Activated CD4-positive, CD25-positive, alpha-beta regulatory T cell (primary cell): Measurements from ENCODE around the gene EXOSC1.
"Not testable (repeated sequence)": the region's sequence is repeated elsewhere in the genome, so short reads cannot be mapped to it uniquely, and the experiment has no call there.

Experiments used
- DNase-seq, 4 experiments: peaks; one replicate each; lab custom pipeline; 2025; lab: John Stamatoyannopoulos, UW

EXOSC1 gene

DNA sequence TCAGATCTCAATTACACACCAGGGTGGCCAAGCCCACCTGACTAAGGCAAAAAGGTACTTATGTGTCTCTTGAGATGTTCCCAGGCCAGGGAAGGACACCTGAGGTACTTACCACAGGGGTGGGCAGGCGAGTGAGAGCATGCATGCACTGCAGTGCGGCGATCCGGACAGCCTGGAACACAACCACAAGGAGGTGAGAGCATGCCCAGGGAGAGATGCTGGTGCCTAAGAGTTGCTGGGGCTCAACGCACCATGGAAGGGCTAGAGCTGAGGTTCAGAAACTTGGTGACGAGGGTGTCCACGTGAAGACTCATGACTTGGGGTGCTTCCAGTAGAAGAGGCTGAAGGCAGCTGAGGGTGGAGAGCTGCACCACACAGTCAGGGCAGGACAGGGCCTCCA is 13.3 kb upstream of the EXOSC1 start:
- DNase-seq = no peak

DNA sequence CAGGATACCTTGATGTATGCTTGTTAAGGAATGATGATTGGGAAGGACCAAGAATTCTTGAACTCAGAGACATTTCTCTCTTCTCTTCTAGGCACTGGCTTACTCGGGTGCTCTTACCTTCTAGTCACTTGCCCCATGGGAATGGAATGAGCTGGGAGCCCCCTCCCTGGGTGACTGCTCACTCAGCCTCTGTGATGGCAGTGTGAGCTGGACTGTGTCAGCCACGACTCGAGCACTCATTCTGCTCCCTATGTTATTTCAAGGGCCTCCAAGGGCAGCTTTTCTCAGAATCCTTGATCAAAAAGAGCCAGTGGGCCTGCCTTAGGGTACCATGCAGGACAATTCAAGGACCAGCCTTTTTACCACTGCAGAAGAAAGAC is 10.9 kb upstream of the EXOSC1 start:
- DNase-seq = no peak

- DNase-seq = no peak
These were observed 10.4 kb upstream of the EXOSC1 start for GRCh38 chr10:97456034-97456685.

- no peak for DNase-seq
These were observed 8.7 kb upstream of the EXOSC1 start for GRCh38 chr10:97454330-97455036.

- DNase-seq = no peak
These were observed 6.5 kb upstream of the EXOSC1 start for GRCh38 chr10:97452352-97452751.

DNA sequence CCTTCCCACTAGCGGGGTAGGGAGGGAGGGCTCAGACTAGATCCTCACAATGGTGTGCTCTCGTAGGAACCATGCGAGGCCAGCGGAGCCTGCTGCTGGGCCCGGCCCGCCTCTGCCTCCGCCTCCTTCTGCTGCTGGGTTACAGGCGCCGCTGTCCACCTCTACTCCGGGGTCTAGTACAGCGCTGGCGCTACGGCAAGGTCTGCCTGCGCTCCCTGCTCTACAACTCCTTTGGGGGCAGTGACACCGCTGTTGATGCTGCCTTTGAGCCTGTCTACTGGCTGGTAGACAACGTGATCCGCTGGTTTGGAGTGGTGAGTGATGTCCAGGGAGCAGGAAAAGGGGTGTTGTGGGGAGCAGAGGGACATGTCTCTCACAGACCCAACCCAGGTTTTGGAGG is 5.8 kb upstream of the EXOSC1 start:
- no peak for DNase-seq

- DNase-seq = no peak
These were observed 5.0 kb upstream of the EXOSC1 start for GRCh38 chr10:97450828-97451227.

DNA sequence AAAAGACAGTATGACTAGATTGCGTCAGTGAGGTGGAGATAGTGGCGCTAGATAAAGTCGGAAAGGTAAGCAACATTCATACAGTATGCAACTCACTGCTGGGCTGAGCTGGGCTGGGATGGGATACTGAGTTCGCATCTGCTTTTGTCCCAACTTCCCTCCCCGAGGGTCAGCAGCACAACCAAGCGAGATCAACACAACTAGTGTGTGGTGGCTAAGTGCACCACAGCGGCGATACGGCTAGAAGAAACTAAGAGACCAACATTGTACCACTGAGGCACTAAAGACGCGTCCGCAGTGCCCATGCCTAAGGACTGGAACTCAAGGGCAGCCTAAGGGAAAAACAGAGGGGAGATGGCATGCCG is 467 bp downstream of the EXOSC1 start:
- DNase-seq = no peak

DNA sequence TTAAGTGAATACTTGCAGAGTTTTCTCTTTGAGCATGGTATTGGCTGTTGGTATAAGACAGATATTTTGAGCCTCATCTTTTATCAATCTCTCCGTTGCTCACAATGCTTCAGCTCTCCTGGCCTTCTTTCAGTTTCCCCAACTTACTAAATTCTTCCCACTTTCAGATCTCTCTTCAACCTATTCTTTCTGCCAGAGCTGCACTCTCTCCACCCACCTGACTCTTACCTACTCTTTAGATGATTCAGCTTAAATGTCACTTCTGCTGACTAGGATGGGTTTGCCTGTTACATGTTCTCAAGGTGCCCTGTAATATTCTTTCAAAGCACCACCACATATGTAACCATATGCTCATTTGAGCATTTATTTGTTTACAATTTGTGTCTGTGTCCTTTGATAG is 1.6 kb downstream of the EXOSC1 start:
- DNase-seq = no peak

DNA sequence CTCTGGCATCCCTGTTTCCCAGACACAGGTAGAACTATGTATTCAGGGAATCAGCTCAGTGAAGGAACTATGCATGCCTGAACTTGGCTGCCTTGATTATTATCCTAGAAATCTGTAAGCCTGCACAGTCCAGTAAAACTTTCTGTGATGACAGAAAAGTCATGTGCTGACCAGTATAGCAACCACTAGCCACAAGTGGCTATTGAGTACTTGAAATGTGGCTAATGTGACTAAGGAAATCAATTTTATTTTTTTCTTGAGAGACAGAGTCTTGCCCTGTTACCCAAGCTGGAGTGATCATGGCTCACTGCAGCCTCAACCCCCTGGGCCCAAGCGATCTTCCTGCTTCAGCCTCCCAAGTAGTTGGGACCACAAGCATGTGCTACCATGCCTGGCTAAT is 3.5 kb downstream of the EXOSC1 start:
- no peak for DNase-seq

DNA sequence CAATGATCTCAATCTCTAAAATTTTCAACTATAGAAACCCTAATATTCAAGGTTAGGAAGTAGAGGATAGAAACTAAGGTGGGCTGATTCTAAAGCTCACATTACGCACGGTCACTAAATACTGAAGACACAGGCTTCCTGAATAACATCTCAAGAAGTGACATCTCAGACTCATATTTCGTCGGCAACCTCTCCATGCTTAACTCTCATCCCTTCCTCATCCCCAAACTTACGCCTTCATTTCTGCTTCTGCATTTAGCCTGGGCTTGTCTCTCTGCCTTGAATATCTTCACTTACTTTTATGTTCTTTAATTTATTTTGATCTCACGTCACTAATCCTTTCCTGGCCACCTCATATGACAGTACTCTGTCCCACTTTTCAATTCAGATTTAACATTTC is 10.6 kb downstream of the EXOSC1 start:
- DNase-seq = no peak

- DNase-seq = no peak
These were observed 11.2 kb downstream of the EXOSC1 start for GRCh38 chr10:97434557-97434956.

GRCh38 chr10:97434055-97434454 is 11.8 kb downstream of the EXOSC1 start:
- DNase-seq = no peak

DNA sequence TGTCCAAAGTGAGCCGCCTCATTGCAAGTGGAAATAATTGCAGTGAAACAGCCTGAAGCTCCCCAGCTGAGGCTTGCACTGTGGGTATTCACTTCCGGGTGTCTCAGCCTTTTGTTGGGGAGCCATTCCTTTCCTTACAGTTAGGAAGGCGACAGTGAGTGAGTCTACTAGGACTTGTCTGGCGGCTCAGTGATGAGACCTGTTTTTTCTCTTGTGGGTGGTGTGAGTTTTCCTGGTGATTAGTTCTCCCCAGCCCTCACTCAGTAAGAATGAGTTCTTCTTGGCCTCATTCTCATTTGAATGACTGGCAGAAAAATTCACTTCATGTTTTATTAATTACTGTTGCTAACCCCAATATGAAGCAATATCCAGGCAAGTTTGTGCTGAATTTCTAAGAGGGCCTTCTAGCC is 17.2 kb downstream of the EXOSC1 start:
- DNase-seq = no peak

- no peak for DNase-seq
These were observed 18.1 kb downstream of the EXOSC1 start for GRCh38 chr10:97427571-97428179.

DNA sequence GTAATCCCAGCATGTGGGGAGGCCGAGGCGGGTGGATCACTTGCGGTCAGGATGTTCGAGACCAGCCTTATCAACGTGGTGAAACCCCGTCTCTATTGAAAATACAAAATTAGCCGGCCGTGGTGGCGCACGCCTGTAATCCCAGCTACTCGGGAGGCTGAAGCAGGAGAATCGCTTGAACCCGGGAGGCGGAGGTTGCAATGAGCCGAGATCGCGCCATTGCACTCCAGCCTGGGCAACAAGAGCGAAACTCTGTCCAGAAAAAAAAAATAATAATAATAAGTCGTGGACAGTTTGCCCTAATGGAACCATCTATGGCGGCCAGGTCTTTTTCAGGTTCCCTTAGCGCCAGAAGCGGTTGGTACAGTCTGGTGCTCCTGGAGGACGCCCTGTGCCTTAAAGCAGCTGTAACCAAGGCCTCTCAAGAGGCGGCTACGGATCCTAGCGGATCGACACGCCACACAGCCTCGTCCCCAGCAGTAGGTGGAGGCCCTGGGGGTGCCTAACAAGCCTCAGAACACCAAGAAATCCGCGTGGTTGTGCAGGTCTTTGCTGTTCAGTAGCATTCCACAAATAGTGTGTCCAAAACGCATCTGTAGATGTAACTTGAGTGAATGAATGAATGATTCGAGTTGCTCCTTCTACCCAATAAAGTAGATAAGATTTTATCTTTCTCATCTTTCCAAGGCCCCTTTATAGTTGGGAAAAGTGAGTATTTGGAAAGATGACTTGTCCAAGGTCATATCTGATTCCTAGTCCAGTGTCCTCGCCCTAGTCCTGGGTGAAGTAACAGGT is 18.8 kb downstream of the EXOSC1 start:
- no peak for DNase-seq

DNA sequence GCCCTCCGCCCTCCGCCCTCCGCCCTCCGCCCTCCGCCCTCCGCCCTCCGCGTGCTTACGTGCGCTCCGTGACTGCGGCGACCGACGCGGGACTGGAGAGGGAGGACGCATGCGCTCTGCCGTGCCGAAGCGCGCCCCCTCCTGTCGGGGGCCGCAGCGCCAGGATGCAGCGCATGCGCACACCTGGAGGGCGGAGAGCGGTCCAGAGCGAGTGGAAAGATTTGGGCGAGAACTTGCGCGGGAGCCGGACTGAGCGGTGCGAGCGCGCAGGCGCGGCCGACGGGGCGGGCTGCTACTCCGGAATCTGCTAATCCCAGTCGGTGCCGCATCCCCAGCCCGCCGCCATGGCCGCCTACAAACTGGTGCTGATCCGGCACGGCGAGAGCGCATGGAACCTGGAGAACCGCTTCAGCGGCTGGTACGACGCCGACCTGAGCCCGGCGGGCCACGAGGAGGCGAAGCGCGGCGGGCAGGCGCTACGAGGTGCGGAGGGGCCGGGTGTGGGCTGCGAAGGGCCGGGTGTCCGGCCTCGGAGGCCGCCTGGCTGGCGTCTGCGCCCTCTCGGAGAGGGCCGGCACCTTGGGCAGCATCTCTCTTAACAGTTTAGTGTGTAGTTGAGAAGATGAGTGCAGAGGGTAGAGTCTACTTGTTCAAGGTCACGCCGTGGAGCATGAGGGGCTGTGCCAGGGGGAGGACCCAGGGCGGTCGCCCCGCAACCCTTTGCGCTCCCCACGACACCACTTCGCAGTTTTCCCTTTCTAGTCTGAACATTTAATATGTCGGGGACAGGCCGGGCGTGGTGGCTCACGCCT is 19.6 kb downstream of the EXOSC1 start, which contains the start of gene PGAM1:
Gene PGAM1 (plus strand): TSS at position 228 of the 812 bp plus-strand sequence. CDS start 117 bp downstream, at position 345.
- DNase-seq = peak; percentile 87 to 92 (median 88)

- DNase-seq = not testable (repeated sequence)
These were observed 22.1 kb downstream of the EXOSC1 start for GRCh38 chr10:97423757-97424098.

GRCh38 chr10:97416565-97416964 is 29.2 kb downstream of the EXOSC1 start:
- DNase-seq = no peak

DNA sequence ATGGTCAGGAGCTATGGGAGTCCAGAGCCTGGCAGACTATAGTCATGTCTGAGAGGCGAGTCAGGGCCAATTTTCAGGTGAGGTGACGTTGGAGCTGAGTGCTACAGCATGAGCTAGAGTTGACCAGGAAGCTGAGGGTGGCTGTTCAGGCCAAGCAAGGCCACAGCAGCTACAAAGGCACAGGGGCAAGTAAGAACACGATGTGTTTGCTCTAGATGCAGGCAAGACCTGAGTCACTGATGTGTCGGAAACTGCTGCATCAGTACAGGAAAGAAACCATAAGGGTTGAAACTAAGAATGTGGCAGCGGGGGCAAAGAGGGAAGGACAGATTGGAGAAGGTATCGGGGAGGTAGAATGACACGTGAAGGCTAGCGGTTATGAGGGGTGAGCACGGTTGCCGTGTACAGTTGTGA is 32.9 kb downstream of the EXOSC1 start:
- peak in 1 of 4 experiments; percentile 15 for DNase-seq

- DNase-seq = no peak
These were observed 34.4 kb downstream of the EXOSC1 start for GRCh38 chr10:97411406-97411805.

- no peak for DNase-seq
These were observed 37.3 kb downstream of the EXOSC1 start for GRCh38 chr10:97408496-97408992.
